IPS-NIHi7 (cell line): ENCODE measurements around the gene ITPR3.

Source experiments
- DNase-seq: peaks from one replicate; pipeline ENCODE4 v3.0.0; 2012; ENCODE audit warnings: mixed read lengths; ENCODE audit errors: extremely low spot score

ITPR3 gene

DNA sequence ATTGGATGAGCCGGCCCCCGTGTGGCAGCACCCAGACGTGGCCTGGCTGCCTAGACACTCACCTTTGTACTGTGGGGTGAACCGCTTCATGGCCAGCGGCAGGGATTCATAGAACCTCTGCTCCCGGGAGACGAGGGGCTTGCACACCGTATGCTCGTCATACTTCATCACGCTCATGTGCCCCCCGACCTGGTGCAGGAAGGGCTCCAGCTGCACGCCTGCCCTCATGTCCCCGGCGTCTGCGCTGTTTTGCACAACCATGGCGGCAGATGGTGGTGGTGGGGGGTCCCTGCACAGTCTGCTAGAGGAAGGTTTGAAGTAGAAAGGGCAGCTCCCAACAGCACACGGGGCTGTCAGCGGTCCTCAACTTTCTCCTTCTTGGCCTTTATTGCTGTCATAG is 114.1 kb downstream of the ITPR3 start:
- no peak for DNase-seq

DNA sequence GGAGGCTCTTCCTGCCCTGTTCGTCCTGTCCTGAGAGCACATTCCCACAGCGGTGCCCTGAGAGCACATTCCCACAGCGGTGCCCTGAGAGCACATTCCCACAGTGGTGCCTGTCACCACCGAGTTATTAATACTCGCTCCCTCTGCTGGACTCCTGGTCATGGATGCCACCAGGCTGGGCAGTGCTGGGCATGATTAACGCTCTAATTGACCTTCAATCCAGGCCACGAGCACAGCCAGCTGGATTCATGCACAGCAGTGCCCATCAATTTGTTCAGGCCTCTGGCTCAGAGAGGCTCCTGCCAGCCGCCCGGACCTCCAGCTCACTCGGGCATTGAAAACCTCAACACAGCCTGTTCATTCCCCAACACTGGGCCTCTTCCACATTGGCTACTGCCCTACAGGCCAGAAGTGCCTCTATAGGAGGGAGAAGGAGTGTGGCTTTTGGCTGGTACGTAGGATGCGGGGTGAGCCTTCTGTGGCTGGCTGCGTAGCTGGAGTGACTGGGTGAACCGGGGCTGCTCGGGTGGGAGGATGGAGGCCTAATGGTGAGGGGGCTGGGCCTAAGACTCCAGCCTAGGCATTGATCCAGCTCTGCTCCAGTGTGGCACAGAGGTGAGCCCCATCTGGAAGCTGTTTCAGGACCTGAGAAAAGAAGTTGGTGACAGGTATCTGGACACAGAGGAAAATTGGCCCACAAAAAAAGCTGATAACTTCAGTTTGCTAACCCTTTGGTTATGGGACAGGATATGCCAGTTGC is 116.3 kb downstream of the ITPR3 start:
- no peak for DNase-seq

DNA sequence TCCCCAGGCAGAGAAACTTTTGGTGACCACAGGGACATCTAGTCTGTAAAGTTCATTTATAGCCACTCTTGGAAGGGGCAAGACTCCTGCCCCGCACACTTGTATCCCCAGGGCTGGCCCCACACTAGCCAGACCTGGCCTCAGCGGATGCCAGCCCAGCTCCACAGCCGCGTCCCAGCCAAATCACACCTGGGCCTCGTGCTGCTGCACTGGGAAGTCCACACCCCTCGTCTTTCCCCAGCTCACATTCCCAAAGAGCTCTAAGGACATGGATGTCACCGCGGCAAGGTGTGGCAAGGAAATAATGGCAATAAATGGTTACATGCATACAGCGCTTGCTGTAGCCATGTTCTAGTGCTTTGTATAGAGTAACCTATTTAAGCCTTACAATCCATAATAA is 117.0 kb downstream of the ITPR3 start:
- no peak for DNase-seq

DNA sequence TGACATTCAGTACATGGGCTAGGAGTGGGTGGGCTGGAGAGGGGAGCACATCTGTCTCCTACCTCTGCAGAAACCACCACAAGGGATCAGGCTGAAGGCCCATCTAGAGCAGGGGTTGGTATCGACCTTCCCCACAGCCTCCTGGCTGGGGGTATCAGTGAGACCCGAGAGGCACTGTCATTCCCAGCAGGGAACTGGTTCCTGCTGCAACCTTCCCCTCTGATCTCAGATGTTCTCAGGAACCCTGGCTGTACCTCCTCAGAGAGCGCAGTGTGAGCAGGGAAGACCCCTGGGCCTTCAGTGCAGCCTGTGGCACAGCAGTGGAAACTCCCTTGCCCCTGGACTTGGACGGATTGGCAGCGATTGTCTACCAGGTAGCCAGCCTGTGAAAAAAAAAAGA is 117.8 kb downstream of the ITPR3 start:
- no peak for DNase-seq

DNA sequence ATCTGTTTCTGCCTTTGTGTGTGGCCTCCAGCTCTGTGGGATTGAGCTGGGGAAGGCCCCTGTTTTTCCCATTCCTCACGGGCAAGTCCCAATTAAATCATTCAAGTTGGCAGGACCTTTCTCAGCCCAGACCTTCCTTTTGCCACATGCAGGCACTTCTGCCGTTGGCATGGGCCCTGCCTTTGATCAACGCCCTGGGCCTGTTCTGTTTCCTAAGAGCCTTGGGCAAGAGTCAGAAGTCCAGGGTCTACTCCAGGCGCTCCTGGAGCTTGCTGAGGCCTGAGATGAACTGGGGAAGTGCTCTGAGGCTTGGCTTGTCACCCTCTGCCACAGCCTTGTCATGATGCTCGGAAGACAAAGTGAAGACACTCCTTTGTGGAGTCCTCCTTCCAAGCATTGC is 118.4 kb downstream of the ITPR3 start:
- DNase-seq = no peak

DNA sequence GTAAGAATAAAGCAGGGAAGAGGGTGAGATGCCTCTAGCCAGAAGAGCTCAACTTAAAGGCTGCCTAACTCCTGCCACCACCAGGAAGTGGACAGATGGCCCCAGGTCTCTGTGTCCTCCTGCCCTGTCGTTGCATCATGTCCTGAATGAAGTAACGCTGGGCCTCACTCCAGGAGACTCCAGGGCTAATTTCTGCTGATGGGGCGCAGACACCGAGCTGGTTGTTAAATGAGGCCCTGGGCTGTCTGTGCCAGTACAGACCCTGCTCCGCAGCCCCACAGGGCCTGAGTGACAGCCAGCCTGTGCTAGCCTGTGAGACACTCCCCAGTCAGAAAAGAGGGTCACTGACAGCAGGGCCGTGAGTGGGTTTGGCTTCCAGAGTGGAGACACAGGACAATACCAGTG is 119.1 kb downstream of the ITPR3 start:
- no peak for DNase-seq

DNA sequence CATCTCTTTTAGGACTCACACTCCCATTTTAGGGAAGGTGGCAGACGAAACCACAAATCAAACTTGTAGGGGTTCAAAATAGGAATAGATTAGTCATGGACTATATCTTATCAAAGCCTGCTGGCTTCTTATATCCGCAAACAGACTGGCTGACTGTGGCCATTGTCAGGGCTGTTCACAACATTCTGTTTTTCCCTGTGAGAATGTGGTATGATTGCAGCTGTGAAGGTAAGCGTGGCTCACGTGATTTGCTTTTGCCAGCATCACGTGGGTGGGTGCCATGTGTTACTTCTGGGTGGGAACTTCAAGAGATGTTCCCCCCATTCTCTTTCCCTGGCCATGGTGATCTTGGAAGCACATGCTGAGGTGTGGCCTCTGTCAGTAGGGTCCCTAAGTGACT is 119.7 kb downstream of the ITPR3 start:
- DNase-seq = no peak

DNA sequence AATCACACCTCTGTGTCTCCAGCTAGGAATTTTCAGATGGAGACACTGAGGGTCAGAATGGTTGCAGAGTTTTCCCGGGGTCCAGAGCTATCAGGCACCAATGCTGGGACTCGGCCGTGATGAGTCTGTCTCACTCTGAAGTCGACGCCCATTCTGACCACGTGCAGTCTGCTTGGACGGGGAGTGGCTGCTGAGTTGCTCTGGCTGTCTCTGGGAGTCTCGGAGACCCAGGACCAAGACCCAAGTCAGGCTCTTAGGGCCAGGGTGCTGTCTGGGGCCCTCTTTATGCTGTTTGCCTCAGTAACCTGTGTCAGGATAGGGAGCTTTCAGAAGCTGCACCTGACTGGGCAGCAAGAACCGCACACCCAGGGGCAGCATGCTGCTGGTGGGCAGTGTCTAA is 121.0 kb downstream of the ITPR3 start:
- no peak for DNase-seq

DNA sequence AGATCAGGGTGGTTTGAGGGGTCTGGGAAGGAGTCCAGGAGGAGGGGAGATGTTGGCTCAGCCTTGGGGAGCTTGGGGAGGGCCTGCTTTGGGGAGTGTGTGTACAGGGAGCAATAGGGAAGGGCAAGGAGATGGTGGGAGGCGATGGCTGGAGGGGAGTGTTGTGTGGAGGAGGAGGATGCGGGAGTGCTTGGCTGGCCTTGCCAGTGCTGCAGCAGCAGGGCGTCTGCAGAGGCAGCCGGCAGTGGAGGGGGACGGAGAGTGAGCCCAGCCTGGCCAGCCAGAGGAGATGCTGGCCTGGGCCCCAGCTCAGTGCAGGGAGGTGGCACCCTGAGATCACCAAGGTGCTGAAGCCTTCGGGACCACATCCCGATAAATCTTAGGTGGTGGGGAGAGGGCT is 121.7 kb downstream of the ITPR3 start:
- no peak for DNase-seq

DNA sequence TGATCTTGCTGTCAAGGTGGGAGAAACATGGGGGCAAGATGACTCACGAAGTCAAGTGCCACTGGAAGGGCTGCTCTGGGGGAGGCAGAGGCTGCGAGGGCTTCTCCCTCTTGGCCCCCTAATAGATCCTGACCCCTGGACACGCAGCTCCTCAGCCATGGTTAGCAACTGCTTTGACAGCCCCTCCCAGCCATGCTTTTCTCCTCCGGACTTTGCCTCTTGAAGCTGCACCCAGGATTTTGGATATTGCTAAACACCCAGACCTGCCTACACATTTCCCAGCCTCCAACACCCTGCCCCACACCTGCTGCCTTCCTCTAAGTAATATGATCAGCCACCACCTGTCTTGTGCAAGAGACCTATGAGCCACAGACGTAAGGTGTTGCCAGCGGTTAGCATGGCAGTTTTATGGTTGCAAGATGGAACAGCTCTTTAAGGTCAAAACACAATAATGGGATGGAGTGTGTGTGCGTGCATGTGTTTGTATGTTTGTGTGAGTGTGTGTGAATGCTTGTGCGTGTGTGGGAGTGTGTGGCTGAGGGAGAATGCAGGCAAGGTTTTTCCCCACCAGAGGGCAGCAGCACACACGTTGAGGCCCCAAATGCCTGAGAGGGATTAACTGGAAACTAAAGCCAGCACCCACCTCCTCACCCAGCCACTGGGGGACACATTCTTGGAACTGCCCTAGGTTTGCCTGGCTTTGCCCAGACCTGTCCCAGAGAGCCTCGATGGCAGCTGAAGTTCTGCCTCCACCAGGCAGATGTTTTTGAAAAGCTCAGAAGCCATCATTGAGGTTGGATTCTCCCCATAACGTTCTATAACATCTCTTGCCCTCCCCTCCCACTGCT is 123.1 kb downstream of the ITPR3 start:
- peak; percentile 91 for DNase-seq

DNA sequence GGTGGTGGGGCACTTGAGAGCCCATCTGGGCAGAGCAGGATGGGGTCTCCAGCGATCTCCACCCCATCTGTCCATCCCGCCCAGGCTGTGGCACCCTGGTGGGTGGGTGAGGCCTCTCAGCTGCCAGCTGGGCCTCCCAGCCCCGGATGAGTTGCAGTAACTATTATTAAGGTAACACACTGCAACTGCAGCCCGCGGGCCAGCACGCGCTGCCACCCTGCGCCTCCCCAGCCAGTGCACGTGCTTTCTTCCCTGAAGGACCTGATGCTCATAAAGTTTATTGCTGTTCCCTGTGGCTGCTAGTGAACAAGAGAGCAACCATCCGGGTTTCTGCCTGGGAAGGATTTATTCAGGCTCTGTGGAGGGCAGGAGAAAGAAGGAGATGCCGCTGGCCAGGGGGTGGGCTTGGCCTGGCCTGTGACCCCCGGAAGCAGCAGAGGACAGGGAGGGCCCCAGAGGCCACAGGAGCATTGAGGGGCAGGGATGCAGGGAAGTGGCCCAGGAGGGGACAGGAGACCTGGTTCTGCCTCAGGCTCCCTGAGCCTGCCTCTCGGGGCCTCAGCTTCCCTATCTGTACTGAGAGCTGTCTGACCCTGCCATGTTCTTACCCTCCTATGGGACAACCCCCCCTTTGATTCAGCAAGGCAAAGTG is 123.9 kb downstream of the ITPR3 start:
- DNase-seq = no peak

DNA sequence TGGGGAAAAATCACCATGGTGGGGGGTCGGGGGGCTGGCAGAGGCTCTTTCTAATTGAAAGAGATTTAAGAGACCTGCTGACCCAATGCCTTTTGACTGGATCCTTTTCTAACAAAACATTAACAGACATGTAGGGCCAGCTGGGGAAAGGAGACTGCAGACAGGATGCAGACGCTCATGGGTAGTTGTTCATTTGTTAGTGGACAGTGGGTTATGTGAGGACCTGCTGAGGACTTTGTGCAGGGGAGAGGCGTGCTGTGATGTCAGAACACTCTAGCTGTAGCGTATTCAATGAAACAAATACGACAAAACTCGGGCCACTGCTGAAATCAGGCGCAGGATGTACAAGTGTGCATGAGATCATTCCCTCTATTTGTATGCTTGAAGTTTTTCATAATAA is 124.4 kb downstream of the ITPR3 start:
- DNase-seq = no peak
